ENCODE data around the gene ZNF699.

ZNF699 gene

DNA sequence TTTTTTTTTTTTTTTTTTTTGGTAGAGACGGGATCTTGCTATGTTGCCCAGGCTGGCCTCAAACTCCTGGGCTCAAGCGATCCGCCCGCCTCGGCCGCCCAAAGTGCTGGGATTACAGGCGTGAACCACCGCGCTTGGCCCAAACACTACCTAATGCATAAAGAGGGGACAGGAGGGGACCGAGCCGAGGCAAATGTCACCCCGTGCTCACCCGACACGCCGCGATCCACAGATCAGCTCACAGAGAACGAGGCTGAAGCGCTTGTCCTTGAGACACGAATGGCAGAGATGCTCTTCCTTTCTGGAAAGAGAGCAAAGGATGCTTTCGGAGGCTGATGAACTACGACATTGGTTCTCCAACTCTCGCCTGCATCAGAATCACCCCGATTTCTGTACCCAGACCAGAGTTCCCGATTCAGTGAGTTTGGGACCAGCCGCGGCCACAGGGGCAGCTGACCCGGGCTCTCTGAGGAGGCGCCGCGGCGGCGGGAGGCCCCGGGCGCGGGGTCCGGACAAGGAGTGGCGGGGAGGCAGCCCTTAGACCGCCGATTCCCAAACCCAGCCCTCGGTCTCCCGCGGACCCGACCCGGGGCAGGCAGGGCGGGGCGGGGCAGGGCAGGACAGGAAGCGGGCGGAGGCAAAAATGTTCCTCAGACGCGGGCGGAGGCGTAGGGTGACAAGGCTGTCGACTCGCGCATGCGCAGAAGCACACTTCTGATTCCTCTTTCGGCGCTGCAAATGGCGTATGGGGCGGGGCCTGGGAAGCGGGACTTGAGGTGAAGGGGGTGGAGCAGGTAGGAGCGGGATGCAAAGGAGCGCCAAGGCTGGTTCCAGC is at the start of gene ZNF699:
Gene ZNF699, minus strand, starts transcription at position 700 of the 835 bp plus-strand sequence. CDS start 4,719 bp downstream, outside the sequence.
- H3K4me1 ChIP-seq (ENCODE audit: control insufficient read depth in 2 of 2, insufficient read depth in 2 of 2, low read length in 2 of 2), result no peaks in the 10 kb centered on the region
- H3K27ac ChIP-seq (ENCODE audit: low read depth in 2 of 2, low read length in 2 of 2), result peak within 1 kb of the TSS; percentile 78 to 85
- H3K4me3 ChIP-seq (ENCODE audit: low read length in 2 of 2), result peak within 1 kb of the TSS; percentile 87 to 98
- peak within 1 kb of the TSS; percentile 86 to 96 for H3K9ac ChIP-seq (ENCODE audit: low read depth in 1 of 2, low read length in 2 of 2)
- peaks cover 0 to 2% of the 10 kb centered on the region in 2 donors for H3K9me3 ChIP-seq (ENCODE audit: control insufficient read depth in 2 of 2, low read length in 2 of 2)
- no peaks in the 10 kb centered on the region for H3K27me3 ChIP-seq (ENCODE audit: control insufficient read depth in 2 of 2, insufficient read depth in 2 of 2, low read length in 2 of 2)
- peaks cover 0 to under 1% of the 10 kb centered on the region in 2 donors for H3K36me3 ChIP-seq (ENCODE audit: control insufficient read depth in 2 of 2, insufficient read depth in 2 of 2, low read length in 2 of 2)

DNA sequence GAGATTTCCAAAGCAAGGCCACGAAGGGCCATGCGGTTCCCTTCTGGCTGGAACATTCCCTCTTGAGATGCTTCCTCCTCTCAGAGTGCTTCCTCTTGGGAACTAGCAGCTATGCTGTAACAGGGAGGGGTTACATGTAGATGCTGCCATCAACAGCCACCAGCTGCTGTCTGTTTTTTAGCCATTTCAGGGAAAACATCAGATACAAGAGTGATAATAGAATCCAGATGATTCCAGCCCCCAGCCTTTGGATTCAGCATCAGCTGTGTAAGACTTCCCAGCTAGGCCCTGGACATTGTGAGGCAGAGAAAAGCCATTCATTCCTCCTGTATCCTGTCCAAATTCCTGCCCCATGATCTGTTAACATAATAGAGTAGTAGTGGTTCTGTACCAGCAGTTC is 45.0 kb upstream of the ZNF699 start:
- Histone ChIP-seq H3K36me3 (ENCODE audit: control insufficient read depth in 2 of 2, insufficient read depth in 2 of 2, low read length in 2 of 2) (peaks cover 0 to 3% of the 10 kb centered on the region in 2 donors), H3K9me3 (ENCODE audit: control insufficient read depth in 2 of 2, low read length in 2 of 2) (peaks cover 16 to 26% of the 10 kb centered on the region in 2 donors), H3K4me3 (ENCODE audit: low read length in 2 of 2) (no peak overlapping the region)

DNA sequence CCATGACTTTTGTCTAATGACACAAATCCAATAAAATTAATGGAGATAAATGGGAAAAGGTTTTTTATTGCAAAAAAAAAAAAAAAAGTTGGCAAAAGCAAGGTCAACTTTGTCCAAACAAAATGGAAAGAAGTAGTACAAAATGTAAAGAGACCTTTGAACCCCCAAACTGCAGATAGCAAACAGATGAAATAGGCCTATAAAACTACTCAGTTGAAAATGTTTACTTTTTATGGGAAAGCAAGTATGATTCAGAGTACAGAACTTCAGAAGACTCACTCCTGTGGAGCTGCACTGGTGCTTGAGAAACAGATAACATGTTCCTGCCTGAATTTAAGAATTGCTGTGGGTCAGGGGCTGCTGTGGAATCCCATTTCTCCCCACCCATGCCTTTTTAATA is 43.4 kb upstream of the ZNF699 start:
- Histone ChIP-seq H3K4me1 (ENCODE audit: control insufficient read depth in 2 of 2, insufficient read depth in 2 of 2, low read length in 2 of 2) (no peaks in the 10 kb centered on the region), H3K27me3 (ENCODE audit: control insufficient read depth in 2 of 2, insufficient read depth in 2 of 2, low read length in 2 of 2) (no peaks in the 10 kb centered on the region), H3K27ac (ENCODE audit: low read depth in 2 of 2, low read length in 2 of 2) (no peak overlapping the region), H3K9ac (ENCODE audit: low read depth in 1 of 2, low read length in 2 of 2) (no peak overlapping the region), H3K9me3 (ENCODE audit: control insufficient read depth in 2 of 2, low read length in 2 of 2) (peaks cover 25 to 28% of the 10 kb centered on the region in 2 donors), H3K4me3 (ENCODE audit: low read length in 2 of 2) (no peak overlapping the region), H3K36me3 (ENCODE audit: control insufficient read depth in 2 of 2, insufficient read depth in 2 of 2, low read length in 2 of 2) (peaks cover 0 to 3% of the 10 kb centered on the region in 2 donors)

More for the DNA sequence above, 45.0 kb upstream of the ZNF699 start:
- Histone ChIP-seq H3K4me1 (ENCODE audit: control insufficient read depth in 2 of 2, insufficient read depth in 2 of 2, low read length in 2 of 2) (no peaks in the 10 kb centered on the region), H3K27me3 (ENCODE audit: control insufficient read depth in 2 of 2, insufficient read depth in 2 of 2, low read length in 2 of 2) (no peaks in the 10 kb centered on the region), H3K27ac (ENCODE audit: low read depth in 2 of 2, low read length in 2 of 2) (no peak overlapping the region), H3K9ac (ENCODE audit: low read depth in 1 of 2, low read length in 2 of 2) (no peak overlapping the region)

DNA sequence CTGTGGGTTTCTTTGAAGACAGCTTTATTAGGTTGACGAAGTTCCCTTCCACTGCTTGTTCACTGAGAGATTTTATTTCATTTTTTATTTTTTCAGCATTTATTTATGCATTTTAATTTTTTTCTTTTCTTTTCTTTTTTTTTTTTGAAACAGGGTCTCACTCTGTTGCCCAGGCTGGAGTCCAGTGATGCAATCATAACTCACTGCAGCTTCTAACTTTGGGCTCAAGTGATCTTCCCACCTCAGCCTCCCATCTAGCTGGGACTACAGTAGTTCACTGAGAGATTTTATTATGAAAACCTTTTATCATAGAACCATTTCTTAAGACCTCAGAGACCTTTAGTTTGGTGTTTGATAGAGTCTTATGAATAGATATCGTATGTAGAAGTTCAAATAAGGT is 42.9 kb upstream of the ZNF699 start:
- Histone ChIP-seq H3K36me3 (ENCODE audit: control insufficient read depth in 2 of 2, insufficient read depth in 2 of 2, low read length in 2 of 2) (peaks cover 0 to 3% of the 10 kb centered on the region in 2 donors), H3K9ac (ENCODE audit: low read depth in 1 of 2, low read length in 2 of 2) (no peak overlapping the region), H3K4me1 (ENCODE audit: control insufficient read depth in 2 of 2, insufficient read depth in 2 of 2, low read length in 2 of 2) (no peaks in the 10 kb centered on the region), H3K9me3 (ENCODE audit: control insufficient read depth in 2 of 2, low read length in 2 of 2) (peaks cover 22 to 27% of the 10 kb centered on the region in 2 donors), H3K27ac (ENCODE audit: low read depth in 2 of 2, low read length in 2 of 2) (no peak overlapping the region), H3K27me3 (ENCODE audit: control insufficient read depth in 2 of 2, insufficient read depth in 2 of 2, low read length in 2 of 2) (no peaks in the 10 kb centered on the region), H3K4me3 (ENCODE audit: low read length in 2 of 2) (no peak overlapping the region)

DNA sequence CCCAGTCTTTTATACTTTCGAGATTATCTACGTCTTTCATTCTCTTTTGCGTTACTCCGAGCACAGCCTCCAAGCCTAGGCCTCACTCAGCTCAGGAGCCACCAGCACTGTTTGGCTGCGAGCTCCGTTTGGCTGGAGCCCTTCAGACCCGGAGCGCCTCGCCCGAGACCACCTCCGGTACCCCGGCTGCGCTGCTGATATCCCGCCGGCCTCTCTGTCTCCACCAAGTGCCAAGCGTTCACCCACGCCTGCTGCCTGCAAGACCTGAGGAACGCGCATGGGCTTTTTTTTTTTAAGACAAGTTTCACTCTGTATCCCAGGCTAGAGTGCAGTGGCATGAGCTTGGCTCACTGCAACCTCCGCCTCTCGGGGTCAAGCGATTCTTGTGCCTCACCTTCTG is 39.0 kb upstream of the ZNF699 start:
- Histone ChIP-seq H3K27me3 (ENCODE audit: control insufficient read depth in 2 of 2, insufficient read depth in 2 of 2, low read length in 2 of 2) (no peaks in the 10 kb centered on the region), H3K27ac (ENCODE audit: low read depth in 2 of 2, low read length in 2 of 2) (no peak overlapping the region), H3K36me3 (ENCODE audit: control insufficient read depth in 2 of 2, insufficient read depth in 2 of 2, low read length in 2 of 2) (peaks cover 0 to 4% of the 10 kb centered on the region in 2 donors), H3K4me1 (ENCODE audit: control insufficient read depth in 2 of 2, insufficient read depth in 2 of 2, low read length in 2 of 2) (no peaks in the 10 kb centered on the region), H3K9ac (ENCODE audit: low read depth in 1 of 2, low read length in 2 of 2) (no peak overlapping the region), H3K9me3 (ENCODE audit: control insufficient read depth in 2 of 2, low read length in 2 of 2) (peaks cover 41 to 44% of the 10 kb centered on the region in 2 donors), H3K4me3 (ENCODE audit: low read length in 2 of 2) (no peak overlapping the region)

DNA sequence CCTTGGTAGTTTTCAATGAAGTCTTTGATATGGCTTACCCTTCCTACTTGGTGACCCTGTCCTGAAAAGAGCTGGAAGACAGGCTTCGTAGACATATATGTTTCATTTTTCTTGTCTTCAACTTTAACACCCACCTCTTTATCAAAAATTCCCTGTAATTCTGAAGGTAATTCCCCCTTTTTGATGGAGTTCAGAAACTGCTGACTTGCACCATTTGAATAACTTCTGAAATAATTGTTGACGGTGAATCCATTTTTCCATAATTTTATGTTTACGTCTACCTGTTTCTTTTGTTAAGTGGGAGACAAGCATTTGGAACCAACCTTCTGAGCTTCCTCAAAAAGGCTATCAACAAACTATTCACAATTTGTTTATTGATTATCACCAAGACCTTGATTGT is 38.6 kb upstream of the ZNF699 start:
- H3K4me1 ChIP-seq (ENCODE audit: control insufficient read depth in 2 of 2, insufficient read depth in 2 of 2, low read length in 2 of 2), result no peaks in the 10 kb centered on the region
- H3K27ac ChIP-seq (ENCODE audit: low read depth in 2 of 2, low read length in 2 of 2), result no peak overlapping the region
- peaks cover 2 to 8% of the 10 kb centered on the region in 2 donors for H3K36me3 ChIP-seq (ENCODE audit: control insufficient read depth in 2 of 2, insufficient read depth in 2 of 2, low read length in 2 of 2)
- H3K27me3 ChIP-seq (ENCODE audit: control insufficient read depth in 2 of 2, insufficient read depth in 2 of 2, low read length in 2 of 2), result no peaks in the 10 kb centered on the region
- peaks cover 45 to 47% of the 10 kb centered on the region in 2 donors for H3K9me3 ChIP-seq (ENCODE audit: control insufficient read depth in 2 of 2, low read length in 2 of 2)
- no peak overlapping the region for H3K4me3 ChIP-seq (ENCODE audit: low read length in 2 of 2)
- no peak overlapping the region for H3K9ac ChIP-seq (ENCODE audit: low read depth in 1 of 2, low read length in 2 of 2)

DNA sequence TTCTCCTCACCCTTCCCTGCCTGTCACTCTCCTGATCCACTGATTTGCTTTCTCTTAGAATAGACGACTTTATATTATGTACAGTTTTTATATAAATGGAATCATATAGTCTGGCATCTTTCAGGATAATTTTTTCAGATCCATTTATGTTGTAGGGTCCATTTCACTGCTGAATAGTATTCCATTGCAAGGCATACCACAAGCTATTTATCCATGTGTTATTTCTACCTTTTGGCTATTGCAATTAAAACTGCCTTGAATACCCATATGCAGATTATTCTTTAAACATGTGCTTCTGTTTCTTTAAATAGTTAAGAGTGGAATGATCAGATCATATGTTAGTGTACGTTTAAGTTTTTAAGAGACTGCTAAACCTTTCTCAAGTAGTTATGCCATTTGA is 35.4 kb upstream of the ZNF699 start:
- H3K4me1 ChIP-seq (ENCODE audit: control insufficient read depth in 2 of 2, insufficient read depth in 2 of 2, low read length in 2 of 2), result no peaks in the 10 kb centered on the region
- no peaks in the 10 kb centered on the region for H3K27me3 ChIP-seq (ENCODE audit: control insufficient read depth in 2 of 2, insufficient read depth in 2 of 2, low read length in 2 of 2)
- no peak overlapping the region for H3K27ac ChIP-seq (ENCODE audit: low read depth in 2 of 2, low read length in 2 of 2)
- no peak overlapping the region for H3K9ac ChIP-seq (ENCODE audit: low read depth in 1 of 2, low read length in 2 of 2)
- peaks cover 59 to 66% of the 10 kb centered on the region in 2 donors for H3K9me3 ChIP-seq (ENCODE audit: control insufficient read depth in 2 of 2, low read length in 2 of 2)
- no peak overlapping the region for H3K4me3 ChIP-seq (ENCODE audit: low read length in 2 of 2)
- H3K36me3 ChIP-seq (ENCODE audit: control insufficient read depth in 2 of 2, insufficient read depth in 2 of 2, low read length in 2 of 2), result peaks cover 17 to 29% of the 10 kb centered on the region in 2 donors

DNA sequence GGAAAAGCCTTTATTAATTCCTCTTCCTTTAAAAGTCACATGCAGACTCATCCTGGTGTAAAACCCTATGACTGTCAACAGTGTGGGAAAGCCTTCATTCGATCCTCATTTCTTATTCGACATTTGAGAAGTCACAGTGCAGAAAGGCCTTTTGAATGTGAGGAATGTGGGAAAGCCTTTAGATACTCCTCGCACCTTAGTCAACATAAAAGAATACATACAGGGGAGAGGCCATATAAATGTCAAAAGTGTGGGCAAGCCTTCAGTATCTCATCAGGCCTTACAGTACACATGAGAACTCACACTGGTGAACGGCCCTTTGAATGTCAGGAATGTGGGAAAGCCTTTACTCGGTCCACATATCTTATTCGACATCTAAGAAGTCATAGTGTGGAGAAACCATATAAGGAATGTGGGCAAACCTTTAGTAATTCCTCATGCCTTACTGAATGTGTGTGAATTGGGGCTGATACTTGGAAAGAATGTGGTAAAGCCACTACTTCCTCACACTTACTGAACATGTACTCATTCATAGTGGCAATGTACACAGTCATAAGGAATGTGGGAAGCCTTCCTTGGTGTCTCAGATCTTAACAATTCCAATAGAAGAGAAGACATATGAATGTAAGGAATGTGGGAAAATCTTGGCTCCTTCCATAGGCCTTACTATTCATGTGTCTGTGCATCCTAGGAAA is 33.1 kb upstream of the ZNF699 start:
- peak overlapping the region in 1 of 2 donors; percentile 18 for H3K4me3 ChIP-seq (ENCODE audit: low read length in 2 of 2)
- peaks cover 61 to 73% of the 10 kb centered on the region in 2 donors for H3K9me3 ChIP-seq (ENCODE audit: control insufficient read depth in 2 of 2, low read length in 2 of 2)
- no peak overlapping the region for H3K27ac ChIP-seq (ENCODE audit: low read depth in 2 of 2, low read length in 2 of 2)
- no peaks in the 10 kb centered on the region for H3K27me3 ChIP-seq (ENCODE audit: control insufficient read depth in 2 of 2, insufficient read depth in 2 of 2, low read length in 2 of 2)
- no peak overlapping the region for H3K9ac ChIP-seq (ENCODE audit: low read depth in 1 of 2, low read length in 2 of 2)
- peaks cover 23 to 46% of the 10 kb centered on the region in 2 donors for H3K36me3 ChIP-seq (ENCODE audit: control insufficient read depth in 2 of 2, insufficient read depth in 2 of 2, low read length in 2 of 2)
- no peaks in the 10 kb centered on the region for H3K4me1 ChIP-seq (ENCODE audit: control insufficient read depth in 2 of 2, insufficient read depth in 2 of 2, low read length in 2 of 2)

DNA sequence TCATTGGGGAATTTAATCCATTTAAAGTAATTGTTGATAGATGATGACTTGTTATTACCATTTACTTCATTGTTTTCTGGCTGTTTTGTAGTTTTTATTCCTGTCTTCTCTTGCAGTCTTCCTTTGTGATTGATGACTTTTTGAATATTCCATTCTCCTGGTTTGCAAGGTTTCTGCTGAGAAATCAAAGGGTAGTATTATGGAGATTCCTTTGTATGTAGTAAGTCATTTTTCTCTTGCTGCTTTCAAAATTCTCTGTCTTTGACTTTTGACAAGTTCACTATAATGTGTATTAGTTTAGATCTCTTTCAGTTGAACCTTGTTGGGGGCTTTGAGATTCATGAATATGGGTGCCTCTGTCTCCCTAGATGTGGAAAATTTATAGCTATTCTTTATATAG is 20.4 kb upstream of the ZNF699 start:
- H3K36me3 ChIP-seq (ENCODE audit: control insufficient read depth in 2 of 2, insufficient read depth in 2 of 2, low read length in 2 of 2), result peaks cover 3 to 19% of the 10 kb centered on the region in 2 donors
- H3K9ac ChIP-seq (ENCODE audit: low read depth in 1 of 2, low read length in 2 of 2), result no peak overlapping the region
- no peak overlapping the region for H3K27ac ChIP-seq (ENCODE audit: low read depth in 2 of 2, low read length in 2 of 2)
- H3K4me3 ChIP-seq (ENCODE audit: low read length in 2 of 2), result no peak overlapping the region
- H3K4me1 ChIP-seq (ENCODE audit: control insufficient read depth in 2 of 2, insufficient read depth in 2 of 2, low read length in 2 of 2), result no peaks in the 10 kb centered on the region
- H3K27me3 ChIP-seq (ENCODE audit: control insufficient read depth in 2 of 2, insufficient read depth in 2 of 2, low read length in 2 of 2), result no peaks in the 10 kb centered on the region
- H3K9me3 ChIP-seq (ENCODE audit: control insufficient read depth in 2 of 2, low read length in 2 of 2), result peaks cover 31 to 37% of the 10 kb centered on the region in 2 donors

DNA sequence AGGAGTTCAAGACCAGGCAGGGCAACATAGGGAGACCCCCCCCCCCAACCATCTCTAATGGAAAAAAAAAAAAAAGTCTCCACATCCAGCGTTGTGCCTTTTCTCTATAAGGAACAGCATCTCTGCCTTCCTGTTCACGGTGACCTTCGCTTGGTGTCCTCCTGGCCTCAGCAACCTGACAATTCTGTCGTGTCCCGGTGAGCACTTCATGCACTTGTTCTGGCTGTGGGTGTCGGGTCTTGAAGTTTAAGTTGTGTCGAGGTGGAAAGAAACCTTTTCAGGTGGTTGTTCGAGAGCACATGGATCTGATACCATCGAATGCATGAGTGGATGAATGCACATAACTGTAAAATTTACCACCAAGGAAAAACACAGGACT is 14.9 kb upstream of the ZNF699 start:
- Histone ChIP-seq H3K27me3 (ENCODE audit: control insufficient read depth in 2 of 2, insufficient read depth in 2 of 2, low read length in 2 of 2) (no peaks in the 10 kb centered on the region), H3K9me3 (ENCODE audit: control insufficient read depth in 2 of 2, low read length in 2 of 2) (peaks cover 10 to 12% of the 10 kb centered on the region in 2 donors), H3K4me3 (ENCODE audit: low read length in 2 of 2) (peak overlapping the region; percentile 83 to 97), H3K36me3 (ENCODE audit: control insufficient read depth in 2 of 2, insufficient read depth in 2 of 2, low read length in 2 of 2) (peaks cover 0 to 6% of the 10 kb centered on the region in 2 donors), H3K4me1 (ENCODE audit: control insufficient read depth in 2 of 2, insufficient read depth in 2 of 2, low read length in 2 of 2) (peaks cover 4 to 5% of the 10 kb centered on the region in 2 donors), H3K9ac (ENCODE audit: low read depth in 1 of 2, low read length in 2 of 2) (peak overlapping the region; percentile 68 to 77), H3K27ac (ENCODE audit: low read depth in 2 of 2, low read length in 2 of 2) (peak overlapping the region; percentile 71 to 89)

Data from mucosa of rectum (tissue), 2 donors.